Non-pigmented ciliary epithelial cell (primary cell): ENCODE data around the gene CC2D2B.
A peak's percentile ranks its signal among the peaks of the same experiment; 100 is the strongest.
"Not testable (repeated sequence)": the region's sequence is repeated elsewhere in the genome, so short reads cannot be mapped to it uniquely, and the experiment has no call there.

Source experiments
- DNase-seq: peaks from one replicate; pipeline ENCODE4 v3.0.0-alpha.2; 2010; ENCODE audit warnings: low read depth

The CC2D2B gene

DNA sequence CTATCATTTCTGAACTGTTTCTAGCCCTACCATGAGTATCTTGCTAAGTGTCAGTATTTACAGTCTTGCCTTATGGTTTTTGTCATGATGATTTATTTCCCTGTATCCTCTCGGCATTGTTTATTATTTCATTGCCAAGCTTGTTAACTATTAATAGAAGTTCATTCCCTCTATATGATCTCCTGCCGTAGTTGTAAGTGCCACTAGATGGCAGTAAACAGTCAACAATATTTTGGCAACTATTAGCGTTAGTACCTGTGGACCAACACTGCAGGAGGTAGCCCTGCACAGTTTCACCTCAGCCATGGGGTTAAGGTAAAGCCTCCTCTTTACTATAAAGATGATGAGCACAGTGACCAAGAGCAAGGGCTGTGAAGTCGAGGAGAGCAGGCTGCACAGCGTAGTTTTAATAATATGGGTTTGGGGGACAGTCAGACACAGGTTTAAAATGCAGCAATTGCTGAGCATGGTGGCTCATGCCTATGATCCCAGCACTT, 109.5 kb downstream of the CC2D2B start:
- peak; percentile 13 for DNase-seq

DNA sequence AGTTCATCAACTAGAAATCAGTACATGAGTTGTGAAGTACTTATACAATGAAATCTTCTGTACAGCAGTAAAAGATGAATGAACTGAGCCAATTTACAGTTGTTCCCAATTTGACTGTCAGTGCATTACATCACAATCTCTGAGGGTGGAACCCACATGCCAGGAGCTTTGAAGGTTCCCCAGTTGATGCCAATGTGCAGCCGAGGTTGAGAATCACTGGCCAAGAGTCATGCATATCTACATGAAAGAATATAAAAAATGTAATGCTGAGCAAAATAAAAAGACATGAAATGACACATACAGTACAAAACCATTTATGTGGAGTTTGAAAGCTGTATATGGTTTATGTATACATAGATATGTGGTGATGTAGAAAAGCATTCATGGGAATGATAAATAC, 113.6 kb downstream of the CC2D2B start:
- no peak for DNase-seq

GRCh38 chr10:96022739-96023138, 115.0 kb downstream of the CC2D2B start:
- no peak for DNase-seq

DNA sequence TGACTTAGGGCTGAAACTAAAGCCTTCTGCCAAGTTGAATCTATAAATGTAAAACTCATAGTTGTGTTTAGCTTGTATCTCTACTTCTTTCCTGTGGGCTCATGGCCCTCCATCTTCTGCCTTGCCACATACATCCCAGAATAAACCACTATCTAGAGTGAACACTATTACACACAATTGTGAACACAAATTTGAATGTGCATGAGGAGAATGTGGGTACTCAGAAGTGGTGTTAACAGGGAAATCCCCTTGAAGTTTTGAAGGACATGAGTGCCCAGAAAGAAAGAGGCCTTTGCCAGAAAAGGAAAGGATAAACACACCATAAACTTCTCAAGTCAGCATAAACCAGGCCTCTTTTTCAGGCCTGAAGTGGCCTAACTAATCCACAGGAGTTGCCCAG, 115.4 kb downstream of the CC2D2B start:
- no peak for DNase-seq

DNA sequence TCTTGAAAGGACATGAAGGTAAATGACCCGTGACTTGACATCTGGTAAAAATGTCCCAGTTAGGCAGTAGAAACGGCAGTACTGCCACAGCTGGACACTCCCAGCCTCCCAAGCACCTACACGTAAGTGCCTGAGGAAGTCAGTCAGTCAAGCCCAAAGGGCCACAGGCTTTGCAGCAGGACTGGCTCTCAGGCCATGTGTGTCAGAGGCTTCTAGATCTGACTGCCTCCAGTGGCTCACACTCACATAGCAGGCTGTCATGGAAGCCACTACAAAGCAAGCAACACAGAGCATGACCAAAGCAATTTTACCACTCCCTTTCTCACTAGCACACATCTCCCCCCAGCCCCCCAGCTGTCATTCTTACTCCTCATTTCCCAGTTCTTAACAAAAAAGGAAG, 117.8 kb downstream of the CC2D2B start:
- no peak for DNase-seq

DNA sequence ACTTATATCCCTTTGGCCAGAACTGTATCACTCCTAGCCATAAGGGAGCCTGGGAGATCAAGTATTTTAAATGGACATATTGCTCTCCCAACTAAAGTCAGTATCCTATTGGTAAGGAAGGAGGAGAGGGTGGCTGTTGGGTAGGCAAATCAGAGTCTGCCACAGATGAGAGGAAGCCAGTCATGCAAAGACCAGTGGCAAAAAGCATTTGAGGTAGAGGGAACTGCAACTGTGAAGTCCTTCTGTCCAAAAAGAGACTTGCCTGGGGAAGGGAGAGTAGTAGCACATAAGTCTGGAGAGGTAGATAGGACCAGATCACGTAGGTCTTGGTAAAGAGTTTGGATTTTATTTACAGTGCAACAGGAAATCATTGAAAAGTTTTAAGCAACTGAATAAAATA, 126.8 kb downstream of the CC2D2B start:
- no peak for DNase-seq

GRCh38 chr10:96038476-96039387, 131.0 kb downstream of the CC2D2B start:
- no peak for DNase-seq

DNA sequence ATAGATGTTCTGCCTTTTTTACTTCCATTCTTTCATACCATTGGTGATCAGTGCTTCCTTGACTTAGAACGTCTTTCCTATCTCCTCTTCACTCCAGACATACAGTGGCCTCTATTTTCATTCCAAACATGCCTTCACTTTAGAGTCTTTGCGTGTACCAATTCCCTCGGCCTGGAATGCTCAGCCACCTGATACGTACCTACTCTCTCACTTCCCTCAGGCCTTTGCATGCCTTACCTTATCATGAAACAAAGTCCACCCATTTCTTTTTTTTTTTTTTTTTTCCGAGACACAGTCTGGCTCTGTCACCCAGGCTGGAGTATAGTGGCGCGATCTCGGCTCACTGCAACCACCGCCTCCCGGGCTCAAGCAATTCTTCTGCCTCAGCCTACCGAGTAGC, 133.4 kb downstream of the CC2D2B start:
- DNase-seq, result no peak

GRCh38 chr10:96043033-96043892, 135.5 kb downstream of the CC2D2B start, which contains the start of gene CCNJ:
Gene CCNJ (plus strand): TSS chr10:96043583. CDS start chr10:96044394, 811 bp downstream.
- peak; percentile 37 for DNase-seq

GRCh38 chr10:96043893-96044715, 136.3 kb downstream of the CC2D2B start:
- DNase-seq, result no peak

DNA sequence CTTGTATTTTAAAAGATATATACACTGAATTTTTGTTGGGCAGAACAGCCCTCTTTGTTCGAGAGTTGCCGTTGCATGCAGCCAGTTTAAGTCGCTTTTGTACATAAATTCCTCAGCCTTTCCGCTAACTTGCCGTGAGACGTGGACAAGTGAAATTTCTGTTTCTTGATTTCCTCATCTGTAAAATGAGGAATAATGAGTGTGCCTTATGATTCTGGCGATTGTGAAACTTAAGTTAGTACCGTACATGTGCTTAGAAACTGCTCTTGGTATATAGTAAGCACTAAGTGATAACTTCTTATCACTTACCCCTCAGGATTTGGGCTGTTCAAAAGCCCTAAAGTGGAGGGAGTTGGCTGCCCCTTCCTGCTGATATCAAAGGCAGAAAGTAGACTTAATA, 137.0 kb downstream of the CC2D2B start:
- peak; percentile 24 for DNase-seq

DNA sequence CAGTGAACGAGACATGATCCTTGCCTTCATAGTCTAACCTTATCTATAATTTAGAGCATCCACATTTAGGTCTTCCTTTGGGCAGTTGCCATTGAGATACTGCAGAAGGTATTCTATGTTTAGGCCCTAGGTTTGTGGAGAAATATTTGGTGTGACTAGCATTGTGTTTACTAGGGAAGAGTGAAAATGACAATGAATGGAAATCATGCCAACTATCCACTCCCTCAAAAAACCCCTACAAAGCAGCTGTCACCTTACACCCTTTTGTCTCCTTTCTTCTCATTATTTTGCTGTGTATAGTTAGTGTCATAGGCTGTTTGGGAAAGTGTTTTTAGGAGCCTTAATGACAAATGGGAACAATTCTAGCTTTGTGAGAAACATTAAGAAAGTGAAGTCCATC, 138.8 kb downstream of the CC2D2B start:
- no peak for DNase-seq

DNA sequence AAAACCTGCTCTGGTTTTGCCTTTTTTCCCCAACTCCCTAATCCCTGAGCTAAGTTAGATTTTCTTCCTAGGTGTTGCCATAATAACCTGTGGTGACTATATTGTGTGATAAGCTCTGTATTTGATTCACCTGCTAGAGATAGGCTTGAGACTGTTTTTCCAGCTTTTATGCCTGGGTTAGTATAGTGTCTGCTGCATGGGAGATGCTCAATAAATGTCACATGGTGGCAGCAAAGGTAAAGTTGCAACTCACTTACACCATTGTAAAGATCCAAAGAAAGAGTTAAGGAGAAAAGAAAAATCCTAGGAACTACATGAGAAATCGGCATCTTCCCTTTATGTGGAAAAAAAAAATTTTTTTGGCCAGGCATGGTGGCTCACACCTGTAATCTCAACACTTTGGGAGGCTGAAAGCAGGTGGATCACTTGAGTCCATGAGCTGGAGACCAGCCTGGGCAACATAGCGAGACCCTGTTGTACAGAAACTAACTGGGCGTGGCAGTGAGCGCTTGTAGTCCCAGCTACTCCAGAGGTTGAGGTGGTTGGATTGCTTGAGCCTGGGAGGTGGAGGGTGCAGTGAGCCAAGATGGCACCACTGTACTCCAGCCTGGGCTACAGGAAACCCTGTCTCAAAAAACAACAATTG, 139.4 kb downstream of the CC2D2B start:
- DNase-seq, result no peak

GRCh38 chr10:96047925-96048324, 140.2 kb downstream of the CC2D2B start:
- not testable (repeated sequence) for DNase-seq

DNA sequence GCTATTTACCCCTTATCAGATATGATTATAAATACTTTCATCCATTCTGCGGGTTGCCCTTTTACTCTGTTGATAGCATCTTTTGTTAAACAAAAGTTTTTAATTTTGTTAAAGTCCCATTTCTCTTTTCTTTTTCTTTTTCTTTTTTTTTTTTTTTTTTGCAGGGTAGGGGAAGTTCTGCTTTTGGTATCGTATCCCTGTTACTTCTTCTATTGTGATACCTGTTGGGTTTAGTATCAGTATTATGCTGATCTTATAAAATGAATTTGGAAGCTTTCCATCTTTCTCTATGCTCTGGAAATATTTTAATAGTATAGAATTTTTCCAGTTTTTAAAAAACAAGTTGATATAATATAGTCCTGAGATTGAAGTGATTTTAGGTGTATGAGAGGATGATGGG, 141.6 kb downstream of the CC2D2B start:
- no peak for DNase-seq

DNA sequence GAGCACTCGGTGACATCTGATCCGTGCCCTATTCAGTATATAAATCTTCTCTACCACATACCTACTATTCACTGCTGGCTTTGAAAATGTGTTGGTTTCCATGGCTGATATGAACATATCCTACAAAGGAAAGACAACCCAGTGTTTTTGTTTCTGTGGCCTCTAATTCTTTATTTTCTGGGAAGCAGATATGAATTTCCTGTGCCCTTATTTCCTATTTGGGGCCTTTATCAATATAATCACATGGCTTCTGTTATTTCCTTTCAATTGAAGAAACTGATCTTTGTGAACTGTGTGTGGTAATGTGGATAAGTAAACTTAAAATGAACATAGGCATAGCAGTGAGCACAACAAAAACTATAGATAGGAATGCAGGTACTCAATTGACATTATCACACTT, 146.2 kb downstream of the CC2D2B start:
- DNase-seq, result no peak

DNA sequence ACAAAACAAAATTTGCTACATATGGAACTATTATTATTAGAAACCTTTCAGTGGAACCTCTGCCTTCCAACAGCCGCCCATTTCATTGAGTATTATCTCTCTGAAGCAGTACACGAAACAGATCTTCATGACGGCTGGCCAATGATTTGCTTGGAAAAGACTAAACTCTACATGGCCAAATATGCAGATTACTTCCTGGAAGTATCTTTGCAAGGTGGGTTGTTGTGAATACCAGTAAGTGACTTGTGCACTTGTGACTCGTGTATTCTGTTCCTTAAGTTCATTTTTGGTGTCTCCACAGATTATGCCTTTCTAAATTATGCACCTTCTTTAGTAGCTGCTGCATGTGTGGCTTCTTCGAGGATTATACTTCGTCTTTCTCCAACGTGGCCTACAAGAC, 149.0 kb downstream of the CC2D2B start:
- DNase-seq, result no peak

DNA sequence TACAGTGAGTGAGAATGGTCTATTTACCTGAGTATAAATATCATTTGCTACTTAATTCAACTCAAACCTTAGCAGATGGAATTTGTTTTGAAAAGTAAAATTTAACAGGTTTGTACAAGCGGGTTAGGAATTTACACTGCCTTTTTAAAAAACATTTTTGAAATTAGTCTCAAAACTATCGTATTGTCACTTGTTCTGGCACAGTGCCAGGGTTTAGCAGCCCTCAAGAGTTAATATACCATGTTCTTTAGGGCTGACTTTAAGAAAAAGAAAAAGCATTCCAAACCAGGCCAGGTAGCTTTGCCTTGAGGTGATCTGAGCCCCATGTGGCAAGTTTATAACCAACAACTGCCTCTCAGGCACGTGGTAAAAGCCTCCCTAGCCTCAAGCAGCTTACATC, 153.5 kb downstream of the CC2D2B start:
- no peak for DNase-seq

DNA sequence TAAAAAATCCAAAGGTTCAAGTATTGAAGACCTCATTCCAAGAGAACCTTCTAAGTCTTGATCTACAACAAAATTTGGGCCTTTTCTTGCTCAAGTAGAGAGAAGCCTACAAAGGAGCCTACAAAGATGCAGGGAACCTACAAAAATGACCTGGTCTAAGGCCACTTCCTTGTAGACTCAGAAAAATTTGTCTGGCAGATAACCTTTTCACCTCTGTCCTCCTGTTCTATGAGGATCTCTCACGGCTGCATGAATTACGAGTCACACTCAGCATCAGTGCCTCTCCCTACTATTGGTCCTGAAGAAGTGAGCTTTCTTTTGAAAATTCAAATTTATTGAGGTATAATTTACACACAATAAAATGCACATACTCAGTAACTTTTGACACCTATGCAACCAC, 164.9 kb downstream of the CC2D2B start:
- no peak for DNase-seq

- DNase-seq, result peak; percentile 74
These were observed 165.9 kb downstream of the CC2D2B start for GRCh38 chr10:96073722-96074121.

- DNase-seq, result no peak
These were observed 167.0 kb downstream of the CC2D2B start for GRCh38 chr10:96074776-96075175.
